ENCODE results near the gene RAMP3.

The RAMP3 gene

GRCh38 chr7:45118292-45118691 lies 39.3 kb upstream of the RAMP3 start:
- TF ChIP-seq EZH2 (IDR thresholded peaks at IDR 0.05): no peak
- TF ChIP-seq FOXP2 (optimal IDR thresholded peaks at IDR 0.05; ENCODE audit: control extremely low read depth, extremely low read length, insufficient read depth): no peak
- TF ChIP-seq POLR2AphosphoS5 (IDR thresholded peaks at IDR 0.05; ENCODE audit: borderline replicate concordance, low read depth, low read length): no peak
- Histone ChIP-seq H3K9me3 (ENCODE audit: low read depth, low read length) (no peaks in the 10 kb centered on the region), H3K9ac (ENCODE audit: insufficient read length) (no peak overlapping the region), H3K27ac (no peak overlapping the region), H3K36me3 (ENCODE audit: insufficient read depth, low read length) (no peaks in the 10 kb centered on the region), H3K4me3 (no peak overlapping the region)
- no peak for DNase-seq (ENCODE audit: low read depth, low spot score)

- DNase-seq (ENCODE audit: low read depth, low spot score): no peak
- no peak for TF ChIP-seq EZH2 (IDR thresholded peaks at IDR 0.05)
- no peak for TF ChIP-seq FOXP2 (optimal IDR thresholded peaks at IDR 0.05; ENCODE audit: control extremely low read depth, extremely low read length, insufficient read depth)
- TF ChIP-seq POLR2AphosphoS5 (IDR thresholded peaks at IDR 0.05; ENCODE audit: borderline replicate concordance, low read depth, low read length): no peak
Measured at GRCh38 chr7:45118889-45119331, 38.7 kb upstream of the RAMP3 start.

GRCh38 chr7:45119550-45119949 lies 38.0 kb upstream of the RAMP3 start:
- no peaks in the 10 kb centered on the region for H3K9me3 ChIP-seq (ENCODE audit: low read depth, low read length)
- no peaks in the 10 kb centered on the region for H3K36me3 ChIP-seq (ENCODE audit: insufficient read depth, low read length)
- no peak overlapping the region for H3K4me3 ChIP-seq
- H3K9ac ChIP-seq (ENCODE audit: insufficient read length): no peak overlapping the region
- no peak for DNase-seq (ENCODE audit: low read depth, low spot score)
- no peak for TF ChIP-seq FOXP2 (optimal IDR thresholded peaks at IDR 0.05; ENCODE audit: control extremely low read depth, extremely low read length, insufficient read depth)
- TF ChIP-seq POLR2AphosphoS5 (IDR thresholded peaks at IDR 0.05; ENCODE audit: borderline replicate concordance, low read depth, low read length): no peak
- TF ChIP-seq EZH2 (IDR thresholded peaks at IDR 0.05): no peak
- H3K27ac ChIP-seq: no peak overlapping the region

More at GRCh38 chr7:45118889-45119331, 38.7 kb upstream of the RAMP3 start:
- no peaks in the 10 kb centered on the region for H3K9me3 ChIP-seq (ENCODE audit: low read depth, low read length)
- no peak overlapping the region for H3K9ac ChIP-seq (ENCODE audit: insufficient read length)
- no peaks in the 10 kb centered on the region for H3K36me3 ChIP-seq (ENCODE audit: insufficient read depth, low read length)
- no peak overlapping the region for H3K4me3 ChIP-seq
- no peak overlapping the region for H3K27ac ChIP-seq

- Histone ChIP-seq H3K9me3 (ENCODE audit: low read depth, low read length) (no peaks in the 10 kb centered on the region), H3K9ac (ENCODE audit: insufficient read length) (no peak overlapping the region), H3K4me3 (no peak overlapping the region), H3K36me3 (ENCODE audit: insufficient read depth, low read length) (no peaks in the 10 kb centered on the region), H3K27ac (no peak overlapping the region)
- no peak for TF ChIP-seq FOXP2 (optimal IDR thresholded peaks at IDR 0.05; ENCODE audit: control extremely low read depth, extremely low read length, insufficient read depth)
- no peak for TF ChIP-seq POLR2AphosphoS5 (IDR thresholded peaks at IDR 0.05; ENCODE audit: borderline replicate concordance, low read depth, low read length)
- TF ChIP-seq EZH2 (IDR thresholded peaks at IDR 0.05): no peak
- no peak for DNase-seq (ENCODE audit: low read depth, low spot score)
Measured at GRCh38 chr7:45122975-45123860, 34.4 kb upstream of the RAMP3 start.

- no peak overlapping the region for H3K4me3 ChIP-seq
- TF ChIP-seq POLR2AphosphoS5 (IDR thresholded peaks at IDR 0.05; ENCODE audit: borderline replicate concordance, low read depth, low read length) (no peak), FOXP2 (optimal IDR thresholded peaks at IDR 0.05; ENCODE audit: control extremely low read depth, extremely low read length, insufficient read depth) (no peak), EZH2 (IDR thresholded peaks at IDR 0.05) (no peak)
- no peak overlapping the region for H3K27ac ChIP-seq
- no peak for DNase-seq (ENCODE audit: low read depth, low spot score)
- H3K36me3 ChIP-seq (ENCODE audit: insufficient read depth, low read length): no peaks in the 10 kb centered on the region
- no peaks in the 10 kb centered on the region for H3K9me3 ChIP-seq (ENCODE audit: low read depth, low read length)
- H3K9ac ChIP-seq (ENCODE audit: insufficient read length): no peak overlapping the region
Measured at GRCh38 chr7:45123913-45124710, 33.5 kb upstream of the RAMP3 start.

GRCh38 chr7:45125193-45125904 lies 32.2 kb upstream of the RAMP3 start:
- Histone ChIP-seq H3K9ac (ENCODE audit: insufficient read length) (no peak overlapping the region), H3K36me3 (ENCODE audit: insufficient read depth, low read length) (no peaks in the 10 kb centered on the region), H3K9me3 (ENCODE audit: low read depth, low read length) (no peaks in the 10 kb centered on the region), H3K4me3 (no peak overlapping the region), H3K27ac (no peak overlapping the region)
- DNase-seq (ENCODE audit: low read depth, low spot score): no peak
- TF ChIP-seq FOXP2 (optimal IDR thresholded peaks at IDR 0.05; ENCODE audit: control extremely low read depth, extremely low read length, insufficient read depth) (no peak), EZH2 (IDR thresholded peaks at IDR 0.05) (no peak), POLR2AphosphoS5 (IDR thresholded peaks at IDR 0.05; ENCODE audit: borderline replicate concordance, low read depth, low read length) (no peak)

- H3K4me3 ChIP-seq: no peak overlapping the region
- TF ChIP-seq FOXP2 (optimal IDR thresholded peaks at IDR 0.05; ENCODE audit: control extremely low read depth, extremely low read length, insufficient read depth): no peak
- TF ChIP-seq POLR2AphosphoS5 (IDR thresholded peaks at IDR 0.05; ENCODE audit: borderline replicate concordance, low read depth, low read length): no peak
- TF ChIP-seq EZH2 (IDR thresholded peaks at IDR 0.05): no peak
- H3K27ac ChIP-seq: no peak overlapping the region
- no peaks in the 10 kb centered on the region for H3K9me3 ChIP-seq (ENCODE audit: low read depth, low read length)
- no peak for DNase-seq (ENCODE audit: low read depth, low spot score)
- no peak overlapping the region for H3K9ac ChIP-seq (ENCODE audit: insufficient read length)
- H3K36me3 ChIP-seq (ENCODE audit: insufficient read depth, low read length): no peaks in the 10 kb centered on the region
Measured at GRCh38 chr7:45126201-45126600, 31.4 kb upstream of the RAMP3 start.

- TF ChIP-seq POLR2AphosphoS5 (IDR thresholded peaks at IDR 0.05; ENCODE audit: borderline replicate concordance, low read depth, low read length) (no peak), EZH2 (IDR thresholded peaks at IDR 0.05) (no peak), FOXP2 (optimal IDR thresholded peaks at IDR 0.05; ENCODE audit: control extremely low read depth, extremely low read length, insufficient read depth) (no peak)
- Histone ChIP-seq H3K4me3 (no peak overlapping the region), H3K27ac (no peak overlapping the region), H3K9me3 (ENCODE audit: low read depth, low read length) (no peaks in the 10 kb centered on the region), H3K36me3 (ENCODE audit: insufficient read depth, low read length) (no peaks in the 10 kb centered on the region), H3K9ac (ENCODE audit: insufficient read length) (no peak overlapping the region)
- DNase-seq (ENCODE audit: low read depth, low spot score): no peak
Measured at GRCh38 chr7:45126920-45127319, 30.7 kb upstream of the RAMP3 start.

Measured in SK-N-MC (cell line).